ENCODE data around the gene MCEE. TPM values are rescaled to one million over a fixed set of nuclear protein-coding genes. Genes with fewer than 3 reads are reported as not detected.
A peak's percentile ranks its signal among the peaks of the same experiment; 100 is the strongest.
"Not testable (repeated sequence)": the region's sequence is repeated elsewhere in the genome, so short reads cannot be mapped to it uniquely, and the experiment has no call there.

MCEE gene
- total and polyA plus RNA-seq, 5 donors, result 25.0 to 44.2 (median 31.3) TPM

DNA sequence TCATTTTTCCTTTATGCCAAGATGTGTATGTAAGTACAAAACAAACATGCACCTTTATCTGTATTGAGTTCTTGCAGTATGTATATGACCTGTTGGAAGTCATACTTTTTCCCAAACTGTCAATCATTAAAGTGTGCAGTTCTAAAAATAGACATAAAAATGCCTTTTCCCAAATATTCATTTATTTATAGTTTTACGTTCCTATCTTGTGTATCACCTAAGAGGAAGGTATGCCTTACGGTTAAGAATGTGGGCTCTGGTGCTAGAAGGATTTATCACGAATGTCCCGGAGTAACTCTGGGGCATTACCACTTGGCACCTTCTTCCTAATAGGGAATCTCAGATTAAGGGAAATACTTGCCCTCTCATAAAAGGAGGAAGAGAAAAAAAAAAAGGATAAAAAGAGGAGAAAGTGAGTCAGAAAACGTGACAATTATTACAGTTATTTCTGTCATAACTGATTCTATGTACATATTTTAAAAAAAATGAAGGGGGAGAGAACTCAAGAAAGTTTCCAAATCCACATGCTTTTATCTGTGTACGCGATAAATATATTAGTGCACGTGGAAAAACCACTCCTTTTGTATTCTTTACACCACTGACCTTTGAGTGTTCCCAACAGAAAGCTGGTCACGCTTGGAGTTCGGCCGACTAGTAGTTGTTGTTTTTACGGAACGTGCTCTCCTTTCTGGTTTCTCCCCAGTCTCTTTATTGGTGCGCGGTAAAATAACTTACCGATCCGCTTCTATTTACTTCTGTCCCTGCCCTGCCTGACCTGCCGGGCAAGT, 721 bp downstream of the MCEE start:
- Histone ChIP-seq H3K4me1 (ENCODE audit: control insufficient read depth, insufficient read depth, low read length) (peaks cover 1% of the 10 kb centered on the region), H3K9me3 (ENCODE audit: control insufficient read depth, low read length) (no peaks in the 10 kb centered on the region), H3K27me3 (ENCODE audit: control insufficient read depth, insufficient read depth) (no peaks in the 10 kb centered on the region), H3K4me3 (ENCODE audit: low read length) (peak overlapping the region; percentile 69), H3K27ac (ENCODE audit: low read length) (peak overlapping the region; percentile 97)
- DNase-seq, result no peak
- peak in 1 of 2 donors; percentile 29 for ATAC-seq
- WGBS, result 1% methylated on average over 18 of the region's 18 CpGs
- intact Hi-C loops (cut with DNase I), result no loop called here

- Histone ChIP-seq H3K4me3 (ENCODE audit: low read length) (no peak overlapping the region), H3K4me1 (ENCODE audit: control insufficient read depth, insufficient read depth, low read length) (peaks cover 1% of the 10 kb centered on the region), H3K27me3 (ENCODE audit: control insufficient read depth, insufficient read depth) (no peaks in the 10 kb centered on the region), H3K9me3 (ENCODE audit: control insufficient read depth, low read length) (no peaks in the 10 kb centered on the region), H3K27ac (ENCODE audit: low read length) (no peak overlapping the region)
- intact Hi-C loops (cut with DNase I), result no loop called here
- 75% methylated on average over 3 of the region's 3 CpGs for WGBS
- DNase-seq, result no peak
- ATAC-seq, result no peak
Observed at GRCh38 chr2:71126957-71127356, 3.1 kb downstream of the MCEE start.

DNA sequence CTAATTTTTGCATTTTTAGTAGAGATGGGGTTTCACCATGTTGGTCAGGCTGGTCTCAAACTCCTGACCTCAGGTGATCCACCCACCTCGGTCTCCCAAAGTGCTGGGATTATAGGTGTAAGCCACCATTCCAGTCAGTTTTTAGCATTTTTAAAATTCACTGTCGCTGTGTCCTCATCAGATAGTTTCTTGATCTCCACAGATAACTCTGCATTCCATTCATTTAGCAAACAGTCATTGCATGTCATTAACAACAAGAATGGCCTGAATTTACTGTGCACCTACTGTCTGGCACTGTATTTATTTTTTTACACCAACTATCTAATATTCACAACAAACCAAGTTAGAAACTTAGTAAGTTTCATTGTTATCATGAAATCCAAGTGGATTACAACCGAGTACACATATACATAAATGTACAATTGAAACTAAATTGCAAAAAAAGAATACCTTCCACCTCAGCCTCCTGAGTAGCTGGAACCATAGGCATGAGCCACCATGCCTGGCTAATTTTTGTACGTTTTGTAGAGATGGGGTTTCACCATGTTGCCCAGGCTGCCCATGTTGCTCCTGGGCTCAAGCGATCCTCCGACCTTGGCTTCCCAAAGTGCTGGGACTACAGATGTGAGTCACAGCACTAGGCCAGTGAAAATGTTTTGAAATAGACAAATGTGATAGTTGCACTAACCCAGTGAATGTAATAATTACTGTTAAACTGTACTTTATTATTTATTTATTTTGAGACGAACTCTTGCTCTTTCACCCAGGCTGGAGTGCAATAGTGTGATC, 4.3 kb downstream of the MCEE start:
- Histone ChIP-seq H3K4me1 (ENCODE audit: control insufficient read depth, insufficient read depth, low read length) (peaks cover 1% of the 10 kb centered on the region), H3K27ac (ENCODE audit: low read length) (no peak overlapping the region), H3K27me3 (ENCODE audit: control insufficient read depth, insufficient read depth) (no peaks in the 10 kb centered on the region), H3K9me3 (ENCODE audit: control insufficient read depth, low read length) (no peaks in the 10 kb centered on the region), H3K4me3 (ENCODE audit: low read length) (no peak overlapping the region)
- intact Hi-C loops (cut with DNase I), result no loop called here
- no peak for DNase-seq
- ATAC-seq, result no peak
- 93% methylated on average over 7 of the region's 7 CpGs for WGBS

DNA sequence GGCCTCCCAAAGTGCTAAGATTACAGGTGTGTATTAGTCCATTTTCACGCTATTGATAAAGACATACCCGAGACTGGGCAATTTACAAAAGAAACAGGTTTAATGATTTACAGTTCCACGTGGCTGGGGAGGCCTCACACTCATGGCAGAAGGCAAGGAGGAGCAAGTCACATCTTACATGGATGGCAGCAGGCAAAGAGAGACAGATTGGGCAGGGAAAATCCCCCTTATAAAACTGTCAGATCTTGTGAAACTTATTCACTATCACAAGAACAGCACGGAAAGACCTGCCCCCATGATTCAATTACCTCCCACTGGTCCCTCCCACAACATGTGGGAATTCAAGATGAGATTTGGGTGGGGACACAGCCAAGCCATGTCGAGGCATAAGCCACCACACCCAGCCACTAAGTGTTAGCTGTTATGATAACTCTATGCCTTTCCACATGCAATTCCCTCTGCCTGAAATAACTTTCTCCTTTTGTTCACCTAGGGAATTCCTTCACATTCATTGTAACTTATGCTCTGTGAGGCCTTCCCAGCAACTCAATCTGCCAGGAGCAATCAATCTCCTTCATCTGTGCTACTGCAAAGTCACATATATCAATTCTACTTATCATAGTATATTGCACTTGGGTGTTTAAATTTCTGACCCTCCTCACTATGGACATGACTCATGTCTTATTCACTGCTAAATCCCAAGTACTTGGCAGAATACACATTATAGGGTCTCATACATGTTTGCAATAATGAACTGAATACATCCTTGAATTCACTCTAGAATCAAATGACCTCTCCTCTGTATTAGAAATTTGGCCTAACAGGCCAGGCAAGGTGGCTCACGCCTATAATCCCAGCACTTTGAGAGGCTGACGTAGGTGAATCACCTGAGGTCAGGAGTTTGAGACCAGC, 7.4 kb downstream of the MCEE start:
- Histone ChIP-seq H3K27me3 (ENCODE audit: control insufficient read depth, insufficient read depth) (no peaks in the 10 kb centered on the region), H3K9me3 (ENCODE audit: control insufficient read depth, low read length) (no peaks in the 10 kb centered on the region), H3K27ac (ENCODE audit: low read length) (no peak overlapping the region), H3K4me1 (ENCODE audit: control insufficient read depth, insufficient read depth, low read length) (peaks cover under 1% of the 10 kb centered on the region), H3K4me3 (ENCODE audit: low read length) (no peak overlapping the region)
- DNase-seq (no peak), ATAC-seq (no peak)
- intact Hi-C loops (cut with DNase I), result no loop called here
- WGBS, result 89% methylated on average over 7 of the region's 7 CpGs

GRCh38 chr2:71121479-71121878, 8.6 kb downstream of the MCEE start:
- Histone ChIP-seq H3K4me1 (ENCODE audit: control insufficient read depth, insufficient read depth, low read length) (no peaks in the 10 kb centered on the region), H3K9me3 (ENCODE audit: control insufficient read depth, low read length) (no peaks in the 10 kb centered on the region), H3K4me3 (ENCODE audit: low read length) (no peak overlapping the region), H3K27ac (ENCODE audit: low read length) (no peak overlapping the region), H3K27me3 (ENCODE audit: control insufficient read depth, insufficient read depth) (no peaks in the 10 kb centered on the region)
- DNase-seq (no peak), ATAC-seq (no peak)
- intact Hi-C loops (cut with DNase I), result no loop called here
- 91% methylated on average over 1 of the region's 1 CpG for WGBS

GRCh38 chr2:71120195-71120594, 9.8 kb downstream of the MCEE start:
- H3K27me3 ChIP-seq (ENCODE audit: control insufficient read depth, insufficient read depth), result no peaks in the 10 kb centered on the region
- ATAC-seq, result no peak
- 87% methylated on average over 6 of the region's 6 CpGs for WGBS
- DNase-seq, result no peak
- H3K27ac ChIP-seq (ENCODE audit: low read length), result no peak overlapping the region
- H3K9me3 ChIP-seq (ENCODE audit: control insufficient read depth, low read length), result no peaks in the 10 kb centered on the region
- H3K4me1 ChIP-seq (ENCODE audit: control insufficient read depth, insufficient read depth, low read length), result no peaks in the 10 kb centered on the region
- intact Hi-C loops (cut with DNase I), result no loop called here
- no peak overlapping the region for H3K4me3 ChIP-seq (ENCODE audit: low read length)

- Histone ChIP-seq H3K4me1 (ENCODE audit: control insufficient read depth, insufficient read depth, low read length) (no peaks in the 10 kb centered on the region), H3K27ac (ENCODE audit: low read length) (no peak overlapping the region), H3K9me3 (ENCODE audit: control insufficient read depth, low read length) (no peaks in the 10 kb centered on the region), H3K27me3 (ENCODE audit: control insufficient read depth, insufficient read depth) (no peaks in the 10 kb centered on the region), H3K4me3 (ENCODE audit: low read length) (no peak overlapping the region)
- ATAC-seq (no peak), DNase-seq (no peak)
- intact Hi-C loops (cut with DNase I), result no loop called here
Observed at GRCh38 chr2:71117063-71117462, 13.0 kb downstream of the MCEE start.

GRCh38 chr2:71113843-71114242, 16.2 kb downstream of the MCEE start:
- Histone ChIP-seq H3K27me3 (ENCODE audit: control insufficient read depth, insufficient read depth) (no peaks in the 10 kb centered on the region), H3K27ac (ENCODE audit: low read length) (no peak overlapping the region), H3K4me1 (ENCODE audit: control insufficient read depth, insufficient read depth, low read length) (no peaks in the 10 kb centered on the region), H3K9me3 (ENCODE audit: control insufficient read depth, low read length) (no peaks in the 10 kb centered on the region), H3K4me3 (ENCODE audit: low read length) (no peak overlapping the region)
- DNase-seq, result no peak
- WGBS, result 84% methylated on average over 1 of the region's 1 CpG
- ATAC-seq, result no peak
- intact Hi-C loops (cut with DNase I), result no loop called here

DNA sequence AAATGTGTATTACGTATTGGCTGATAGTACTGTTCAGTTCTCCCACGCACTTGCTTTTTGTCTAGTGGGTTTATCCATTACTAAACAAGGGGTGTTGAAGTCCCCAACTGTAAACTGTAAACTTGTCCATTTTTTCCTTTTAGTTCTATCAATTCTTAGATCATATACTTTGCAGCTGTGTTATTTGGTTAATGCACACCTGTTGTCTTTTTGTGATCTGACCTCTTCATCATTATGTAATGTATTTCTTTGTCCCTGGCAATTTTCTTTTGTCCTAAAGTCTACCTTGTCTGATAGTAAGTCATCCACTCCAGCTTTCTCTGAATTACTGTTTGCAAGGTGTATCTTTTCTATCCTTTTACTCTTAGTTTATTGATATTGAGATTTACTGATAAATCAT, 21.9 kb downstream of the MCEE start:
- no peak for ATAC-seq
- Histone ChIP-seq H3K4me3 (ENCODE audit: low read length) (no peak overlapping the region), H3K9me3 (ENCODE audit: control insufficient read depth, low read length) (no peaks in the 10 kb centered on the region), H3K27ac (ENCODE audit: low read length) (no peak overlapping the region), H3K27me3 (ENCODE audit: control insufficient read depth, insufficient read depth) (no peaks in the 10 kb centered on the region), H3K4me1 (ENCODE audit: control insufficient read depth, insufficient read depth, low read length) (no peaks in the 10 kb centered on the region)
- DNase-seq, result no peak
- intact Hi-C loops (cut with DNase I), result no loop called here
- WGBS, result 89% methylated on average over 2 of the region's 2 CpGs

- intact Hi-C loops (cut with DNase I), result not testable (repeated sequence)
- WGBS, result 86% methylated on average over 6 of the region's 6 CpGs
Observed at GRCh38 chr2:71106463-71106862, 23.6 kb downstream of the MCEE start.

GRCh38 chr2:71103809-71104208, 26.2 kb downstream of the MCEE start:
- H3K4me1 ChIP-seq (ENCODE audit: control insufficient read depth, insufficient read depth, low read length), result no peaks in the 10 kb centered on the region
- intact Hi-C loops (cut with DNase I), result no loop called here
- ATAC-seq, result no peak
- no peaks in the 10 kb centered on the region for H3K27me3 ChIP-seq (ENCODE audit: control insufficient read depth, insufficient read depth)
- H3K27ac ChIP-seq (ENCODE audit: low read length), result no peak overlapping the region
- DNase-seq, result no peak
- 83% methylated on average over 5 of the region's 5 CpGs for WGBS
- H3K4me3 ChIP-seq (ENCODE audit: low read length), result no peak overlapping the region
- H3K9me3 ChIP-seq (ENCODE audit: control insufficient read depth, low read length), result no peaks in the 10 kb centered on the region

More at GRCh38 chr2:71106463-71106862, 23.6 kb downstream of the MCEE start:
- DNase-seq; H3K4me1 ChIP-seq (ENCODE audit: control insufficient read depth, insufficient read depth, low read length); H3K4me3 ChIP-seq (ENCODE audit: low read length); H3K27ac ChIP-seq (ENCODE audit: low read length); ATAC-seq; H3K9me3 ChIP-seq (ENCODE audit: control insufficient read depth, low read length); H3K27me3 ChIP-seq (ENCODE audit: control insufficient read depth, insufficient read depth): not testable (repeated sequence)

Measured in right cardiac atrium (tissue), 5 donors.